Measurements from ENCODE around the gene ECHDC3.

DNA sequence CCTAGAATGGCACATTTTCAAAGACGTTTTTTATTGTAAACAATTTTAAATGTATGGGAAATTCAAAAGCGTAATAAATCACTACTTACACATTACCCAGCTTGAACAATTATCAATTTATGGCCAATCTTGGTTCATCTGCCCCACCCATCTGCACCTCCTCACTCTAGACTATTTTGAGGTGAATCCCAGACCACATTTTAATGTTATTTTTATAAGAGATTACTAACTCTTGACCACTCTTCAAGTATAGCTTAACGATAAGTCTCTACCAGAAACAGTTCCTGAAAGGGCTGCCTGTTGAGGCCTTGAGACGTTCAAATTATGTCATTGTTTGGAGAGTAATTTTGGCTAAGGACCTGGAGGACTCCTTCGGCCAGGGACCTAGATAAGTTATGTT, 33.2 kb downstream of the ECHDC3 start:
- TF ChIP-seq, protein P1, sequence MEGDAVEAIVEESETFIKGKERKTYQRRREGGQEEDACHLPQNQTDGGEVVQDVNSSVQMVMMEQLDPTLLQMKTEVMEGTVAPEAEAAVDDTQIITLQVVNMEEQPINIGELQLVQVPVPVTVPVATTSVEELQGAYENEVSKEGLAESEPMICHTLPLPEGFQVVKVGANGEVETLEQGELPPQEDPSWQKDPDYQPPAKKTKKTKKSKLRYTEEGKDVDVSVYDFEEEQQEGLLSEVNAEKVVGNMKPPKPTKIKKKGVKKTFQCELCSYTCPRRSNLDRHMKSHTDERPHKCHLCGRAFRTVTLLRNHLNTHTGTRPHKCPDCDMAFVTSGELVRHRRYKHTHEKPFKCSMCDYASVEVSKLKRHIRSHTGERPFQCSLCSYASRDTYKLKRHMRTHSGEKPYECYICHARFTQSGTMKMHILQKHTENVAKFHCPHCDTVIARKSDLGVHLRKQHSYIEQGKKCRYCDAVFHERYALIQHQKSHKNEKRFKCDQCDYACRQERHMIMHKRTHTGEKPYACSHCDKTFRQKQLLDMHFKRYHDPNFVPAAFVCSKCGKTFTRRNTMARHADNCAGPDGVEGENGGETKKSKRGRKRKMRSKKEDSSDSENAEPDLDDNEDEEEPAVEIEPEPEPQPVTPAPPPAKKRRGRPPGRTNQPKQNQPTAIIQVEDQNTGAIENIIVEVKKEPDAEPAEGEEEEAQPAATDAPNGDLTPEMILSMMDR (conservative IDR thresholded peaks at IDR 0.05) = no peak
- no peak for TF ChIP-seq ZFX (IDR thresholded peaks at IDR 0.05)
